HEK293 (cell line): ENCODE results near the gene CAD.

Experiments used
- CTCF ChIA-PET: fragments of 350-600 bp; formaldehyde crosslinking; extraction: SDS; loops from one replicate; lab custom pipeline; 2021; ENCODE audit warnings: antibody characterized with exemption; lab: Yijun Ruan, JAX
- POLR2A ChIA-PET: fragments of 300-600 bp; formaldehyde crosslinking; extraction: SDS; loops from one replicate; lab custom pipeline; 2020; ENCODE audit warnings: antibody characterized with exemption, inconsistent platforms; lab: Yijun Ruan, JAX
- H3K27ac ChIP-seq: fragments of 200-500 bp; sonication (Bioruptor generic); 2 replicates; pipeline ENCODE4 v1.5.1; 2014; ENCODE audit warnings: low read depth, low read length, control low read depth, inconsistent platforms; ENCODE audit errors: extremely low read depth
- H3K36me3 ChIP-seq, 2 experiments: fragments of 200-500 bp in 1 of 2; sonication (Bioruptor generic) in 1 of 2; 1 replicate in 1 of 2; 2 replicates in 1 of 2; pipeline ENCODE4 v1.5.1; 2014 to 2017; ENCODE audit warnings: inconsistent platforms in 2 of 2, low read length in 2 of 2; ENCODE audit not compliant: control insufficient read depth in 2 of 2, insufficient read depth in 1 of 2
- H3K4me1 ChIP-seq: fragments of 200-500 bp; sonication (Bioruptor generic); 2 replicates; pipeline ENCODE4 v1.5.1; 2014; ENCODE audit warnings: mild to moderate bottlenecking, low read length, inconsistent platforms; ENCODE audit not compliant: control insufficient read depth, insufficient read depth
- H3K4me3 ChIP-seq: 2 replicates; pipeline ENCODE4 v1.5.1; 2011; ENCODE audit warnings: low read depth, mild to moderate bottlenecking, control low read depth, low read length, moderate library complexity
- H3K9me3 ChIP-seq: fragments of 200-500 bp; sonication (Bioruptor generic); 2 replicates; pipeline ENCODE4 v1.5.1; 2014; ENCODE audit warnings: low read depth, low read length, inconsistent platforms; ENCODE audit not compliant: control insufficient read depth, insufficient read depth
- FEZF1 ChIP-seq: fragments of 450-650 bp; formaldehyde crosslinking; IDR thresholded peaks from 2 replicates; pipeline ENCODE4 v1.5.1; 2016; ENCODE audit warnings: missing biosample characterization, missing genetic modification characterization
- MZF1 ChIP-seq: fragments of 450-650 bp; formaldehyde crosslinking; IDR thresholded peaks from 2 replicates; pipeline ENCODE4 v1.5.1; 2017; ENCODE audit warnings: missing biosample characterization, missing genetic modification characterization, borderline replicate concordance
- ZNF138 ChIP-seq: fragments of 450-650 bp; formaldehyde crosslinking; IDR thresholded peaks from 2 replicates; pipeline ENCODE4 v1.5.1; 2016; ENCODE audit warnings: missing biosample characterization, missing genetic modification characterization, borderline replicate concordance
- ZNF155 ChIP-seq: fragments of 450-650 bp; formaldehyde crosslinking; IDR thresholded peaks from 2 replicates; pipeline ENCODE4 v1.5.1; 2016; ENCODE audit warnings: missing biosample characterization, missing genetic modification characterization
- ZNF16 ChIP-seq: fragments of 450-650 bp; formaldehyde crosslinking; IDR thresholded peaks from 2 replicates; pipeline ENCODE4 v1.5.1; 2016; ENCODE audit warnings: low read depth, missing biosample characterization, missing genetic modification characterization
- ZNF24 ChIP-seq: fragments of 450-650 bp; formaldehyde crosslinking; IDR thresholded peaks from 2 replicates; pipeline ENCODE4 v1.5.1; 2016; ENCODE audit warnings: missing biosample characterization, missing genetic modification characterization
- ZNF302 ChIP-seq: fragments of 450-650 bp; formaldehyde crosslinking; IDR thresholded peaks from 2 replicates; pipeline ENCODE4 v1.5.1; 2016; ENCODE audit warnings: missing biosample characterization, missing genetic modification characterization, low read depth
- ZNF37A ChIP-seq: fragments of 450-650 bp; IDR thresholded peaks from 2 replicates; pipeline ENCODE4 v1.5.1; 2018; ENCODE audit warnings: missing biosample characterization, missing genetic modification characterization
- ZNF544 ChIP-seq: fragments of 450-650 bp; formaldehyde crosslinking; IDR thresholded peaks from 2 replicates; pipeline ENCODE4 v1.5.0; 2017; ENCODE audit warnings: missing biosample characterization, missing genetic modification characterization
- ZNF626 ChIP-seq: fragments of 450-650 bp; sonication (Bioruptor Pico); formaldehyde crosslinking; IDR thresholded peaks from 2 replicates; pipeline ENCODE4 v1.5.1; 2018; ENCODE audit warnings: missing biosample characterization, missing genetic modification characterization, inconsistent platforms
- ZNF677 ChIP-seq: fragments of 450-650 bp; IDR thresholded peaks from 2 replicates; pipeline ENCODE4 v1.5.0; 2018; ENCODE audit warnings: missing biosample characterization, mild to moderate bottlenecking, missing genetic modification characterization, moderate library complexity
- TF ChIP-seq, protein P1 (sequence below): fragments of 450-650 bp; formaldehyde crosslinking; IDR thresholded peaks from 2 replicates; pipeline ENCODE4 v1.5.1; 2016; ENCODE audit warnings: missing biosample characterization, missing genetic modification characterization, borderline replicate concordance
- TF ChIP-seq, protein P2 (sequence below): fragments of 450-650 bp; formaldehyde crosslinking; IDR thresholded peaks from 2 replicates; pipeline ENCODE4 v1.5.1; 2017; ENCODE audit warnings: missing biosample characterization, missing genetic modification characterization
- TF ChIP-seq, protein P3 (sequence below): fragments of 450-650 bp; formaldehyde crosslinking; IDR thresholded peaks from 2 replicates; pipeline ENCODE4 v1.5.1; 2016; ENCODE audit warnings: missing biosample characterization, missing genetic modification characterization
- TF ChIP-seq, protein P4 (sequence below): fragments of 450-650 bp; formaldehyde crosslinking; IDR thresholded peaks from 2 replicates; pipeline ENCODE4; 2016; ENCODE audit warnings: missing biosample characterization, missing genetic modification characterization

CAD gene

DNA sequence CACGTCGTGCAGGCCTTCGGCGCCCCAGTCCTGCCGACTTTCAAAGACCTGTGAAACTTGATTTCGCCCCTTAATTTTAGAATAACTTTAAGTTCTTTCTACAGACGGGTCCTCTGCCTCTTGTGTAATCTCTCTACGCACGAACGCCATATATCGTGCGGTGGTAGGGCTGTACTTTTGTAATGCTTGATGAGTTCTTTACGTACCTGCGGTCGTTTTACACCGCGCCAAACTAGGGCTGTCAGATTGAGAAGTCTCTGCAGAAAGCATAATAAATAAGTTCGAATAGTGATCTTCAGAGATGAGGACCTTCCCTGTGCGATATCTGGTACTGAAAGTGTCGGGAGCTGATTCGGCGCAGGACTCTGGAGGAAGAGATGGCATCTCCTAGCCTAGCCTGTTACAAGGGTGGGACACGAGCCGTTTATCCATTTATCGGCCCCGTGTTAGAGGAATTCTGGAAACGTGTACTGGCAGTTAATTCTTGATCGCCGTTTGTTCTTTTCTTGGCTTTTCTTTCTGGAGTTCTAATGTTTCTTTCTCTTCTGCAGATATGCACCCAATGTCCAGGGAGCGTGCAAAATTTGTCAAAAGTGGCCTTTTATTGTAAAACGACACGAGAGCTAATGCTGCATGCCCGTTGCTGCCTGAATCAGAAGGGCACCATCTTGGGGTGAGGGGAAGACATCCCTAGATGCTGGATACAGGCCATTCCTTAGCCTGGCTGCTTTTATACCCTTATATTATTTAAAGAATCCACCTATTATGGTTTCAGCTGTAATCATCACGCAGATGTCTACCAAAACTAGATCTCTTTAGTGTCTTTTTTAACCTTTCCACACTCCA lies 4.3 kb upstream of the CAD start (continued):
- TF ChIP-seq, protein P1, sequence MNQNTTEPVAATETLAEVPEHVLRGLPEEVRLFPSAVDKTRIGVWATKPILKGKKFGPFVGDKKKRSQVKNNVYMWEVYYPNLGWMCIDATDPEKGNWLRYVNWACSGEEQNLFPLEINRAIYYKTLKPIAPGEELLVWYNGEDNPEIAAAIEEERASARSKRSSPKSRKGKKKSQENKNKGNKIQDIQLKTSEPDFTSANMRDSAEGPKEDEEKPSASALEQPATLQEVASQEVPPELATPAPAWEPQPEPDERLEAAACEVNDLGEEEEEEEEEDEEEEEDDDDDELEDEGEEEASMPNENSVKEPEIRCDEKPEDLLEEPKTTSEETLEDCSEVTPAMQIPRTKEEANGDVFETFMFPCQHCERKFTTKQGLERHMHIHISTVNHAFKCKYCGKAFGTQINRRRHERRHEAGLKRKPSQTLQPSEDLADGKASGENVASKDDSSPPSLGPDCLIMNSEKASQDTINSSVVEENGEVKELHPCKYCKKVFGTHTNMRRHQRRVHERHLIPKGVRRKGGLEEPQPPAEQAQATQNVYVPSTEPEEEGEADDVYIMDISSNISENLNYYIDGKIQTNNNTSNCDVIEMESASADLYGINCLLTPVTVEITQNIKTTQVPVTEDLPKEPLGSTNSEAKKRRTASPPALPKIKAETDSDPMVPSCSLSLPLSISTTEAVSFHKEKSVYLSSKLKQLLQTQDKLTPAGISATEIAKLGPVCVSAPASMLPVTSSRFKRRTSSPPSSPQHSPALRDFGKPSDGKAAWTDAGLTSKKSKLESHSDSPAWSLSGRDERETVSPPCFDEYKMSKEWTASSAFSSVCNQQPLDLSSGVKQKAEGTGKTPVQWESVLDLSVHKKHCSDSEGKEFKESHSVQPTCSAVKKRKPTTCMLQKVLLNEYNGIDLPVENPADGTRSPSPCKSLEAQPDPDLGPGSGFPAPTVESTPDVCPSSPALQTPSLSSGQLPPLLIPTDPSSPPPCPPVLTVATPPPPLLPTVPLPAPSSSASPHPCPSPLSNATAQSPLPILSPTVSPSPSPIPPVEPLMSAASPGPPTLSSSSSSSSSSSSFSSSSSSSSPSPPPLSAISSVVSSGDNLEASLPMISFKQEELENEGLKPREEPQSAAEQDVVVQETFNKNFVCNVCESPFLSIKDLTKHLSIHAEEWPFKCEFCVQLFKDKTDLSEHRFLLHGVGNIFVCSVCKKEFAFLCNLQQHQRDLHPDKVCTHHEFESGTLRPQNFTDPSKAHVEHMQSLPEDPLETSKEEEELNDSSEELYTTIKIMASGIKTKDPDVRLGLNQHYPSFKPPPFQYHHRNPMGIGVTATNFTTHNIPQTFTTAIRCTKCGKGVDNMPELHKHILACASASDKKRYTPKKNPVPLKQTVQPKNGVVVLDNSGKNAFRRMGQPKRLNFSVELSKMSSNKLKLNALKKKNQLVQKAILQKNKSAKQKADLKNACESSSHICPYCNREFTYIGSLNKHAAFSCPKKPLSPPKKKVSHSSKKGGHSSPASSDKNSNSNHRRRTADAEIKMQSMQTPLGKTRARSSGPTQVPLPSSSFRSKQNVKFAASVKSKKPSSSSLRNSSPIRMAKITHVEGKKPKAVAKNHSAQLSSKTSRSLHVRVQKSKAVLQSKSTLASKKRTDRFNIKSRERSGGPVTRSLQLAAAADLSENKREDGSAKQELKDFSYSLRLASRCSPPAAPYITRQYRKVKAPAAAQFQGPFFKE = no peak
- no peak for TF ChIP-seq ZNF677 (tag by site-specific recombination)
- TF ChIP-seq MZF1 (tag by site-specific recombination) = peak; percentile 80; the same call in 1 of the 2 replicates
- no peak for TF ChIP-seq ZNF302 (tag by site-specific recombination)
- no peak for TF ChIP-seq ZNF626
- TF ChIP-seq, protein P2, sequence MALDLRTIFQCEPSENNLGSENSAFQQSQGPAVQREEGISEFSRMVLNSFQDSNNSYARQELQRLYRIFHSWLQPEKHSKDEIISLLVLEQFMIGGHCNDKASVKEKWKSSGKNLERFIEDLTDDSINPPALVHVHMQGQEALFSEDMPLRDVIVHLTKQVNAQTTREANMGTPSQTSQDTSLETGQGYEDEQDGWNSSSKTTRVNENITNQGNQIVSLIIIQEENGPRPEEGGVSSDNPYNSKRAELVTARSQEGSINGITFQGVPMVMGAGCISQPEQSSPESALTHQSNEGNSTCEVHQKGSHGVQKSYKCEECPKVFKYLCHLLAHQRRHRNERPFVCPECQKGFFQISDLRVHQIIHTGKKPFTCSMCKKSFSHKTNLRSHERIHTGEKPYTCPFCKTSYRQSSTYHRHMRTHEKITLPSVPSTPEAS = no peak
- no peak for TF ChIP-seq ZNF37A (tag by site-specific recombination)
- no peak for TF ChIP-seq ZNF155 (tag by site-specific recombination)

DNA sequence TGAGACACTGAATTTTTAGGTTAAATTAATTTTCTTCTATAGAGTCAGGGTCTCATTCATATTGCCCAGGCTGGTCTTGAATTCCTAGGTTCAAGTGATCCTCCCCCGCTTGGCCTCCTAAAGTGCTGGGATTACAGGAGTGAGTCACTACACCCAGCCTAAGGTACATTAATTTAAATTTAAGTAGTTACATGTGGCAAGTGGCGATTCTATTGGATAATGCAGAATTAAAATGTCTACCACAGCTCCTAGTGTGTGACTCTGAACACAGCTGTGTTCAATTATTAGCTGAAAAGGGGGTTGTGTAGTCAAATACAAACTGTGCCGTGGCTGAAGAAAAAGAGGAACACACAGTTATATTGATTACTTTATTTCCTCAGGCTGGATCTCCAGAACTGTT lies 2.2 kb upstream of the CAD start:
- H3K4me1 ChIP-seq = peaks cover 2% of the 10 kb centered on the region; the same call in 1 of the 2 replicates
- no peak overlapping the region for H3K4me3 ChIP-seq
- TF ChIP-seq ZNF544 (tag by site-specific recombination) (no peak), ZNF24 (tag by site-specific recombination) (no peak), ZNF16 (tag by site-specific recombination) (no peak), ZNF138 (tag by site-specific recombination) (no peak), FEZF1 (tag by site-specific recombination) (no peak)
- TF ChIP-seq, protein P3, sequence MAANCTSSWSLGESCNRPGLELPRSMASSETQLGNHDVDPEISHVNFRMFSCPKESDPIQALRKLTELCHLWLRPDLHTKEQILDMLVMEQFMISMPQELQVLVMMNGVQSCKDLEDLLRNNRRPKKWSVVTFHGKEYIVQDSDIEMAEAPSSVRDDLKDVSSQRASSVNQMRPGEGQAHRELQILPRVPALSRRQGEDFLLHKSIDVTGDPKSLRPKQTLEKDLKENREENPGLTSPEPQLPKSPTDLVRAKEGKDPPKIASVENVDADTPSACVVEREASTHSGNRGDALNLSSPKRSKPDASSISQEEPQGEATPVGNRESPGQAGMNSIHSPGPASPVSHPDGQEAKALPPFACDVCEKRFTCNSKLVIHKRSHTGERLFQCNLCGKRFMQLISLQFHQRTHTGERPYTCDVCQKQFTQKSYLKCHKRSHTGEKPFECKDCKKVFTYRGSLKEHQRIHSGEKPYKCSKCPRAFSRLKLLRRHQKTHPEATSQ (tag by site-specific recombination) = no peak
- TF ChIP-seq, protein P4, sequence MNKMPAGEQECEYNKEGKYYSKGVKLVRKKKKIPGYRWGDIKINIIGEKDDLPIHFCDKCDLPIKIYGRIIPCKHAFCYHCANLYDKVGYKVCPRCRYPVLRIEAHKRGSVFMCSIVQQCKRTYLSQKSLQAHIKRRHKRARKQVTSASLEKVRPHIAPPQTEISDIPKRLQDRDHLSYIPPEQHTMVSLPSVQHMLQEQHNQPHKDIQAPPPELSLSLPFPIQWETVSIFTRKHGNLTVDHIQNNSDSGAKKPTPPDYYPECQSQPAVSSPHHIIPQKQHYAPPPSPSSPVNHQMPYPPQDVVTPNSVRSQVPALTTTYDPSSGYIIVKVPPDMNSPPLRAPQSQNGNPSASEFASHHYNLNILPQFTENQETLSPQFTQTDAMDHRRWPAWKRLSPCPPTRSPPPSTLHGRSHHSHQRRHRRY = no peak
- H3K36me3 ChIP-seq = peaks cover 15 to 57% of the 10 kb centered on the region in 2 experiments; a peak in 2 of 3 replicates
- no peak overlapping the region for H3K27ac ChIP-seq
- ChIA-PET CTCF (interaction anchor here (0.9 kb wide), 1 partner anchor 130 kb away, joined by 3 read pairs; no protein-coding TSS in a partner anchor), POLR2A (no interaction called here)
- H3K9me3 ChIP-seq = no peaks in the 10 kb centered on the region
